GM10248 (cell line): Measurements from ENCODE around the gene KCNJ5.

ENCODE experiments used
- CTCF ChIA-PET: fragments of 300-600 bp; sonication (Branson Sonifier 250); formaldehyde crosslinking; extraction: SDS; loops from one replicate; lab custom pipeline; 2021; ENCODE audit warnings: antibody characterized with exemption; lab: Yijun Ruan, JAX
- POLR2A ChIA-PET: fragments of 350-650 bp; sonication (Branson Sonifier 250); formaldehyde crosslinking; extraction: SDS; loops from one replicate; lab custom pipeline; 2020; ENCODE audit warnings: antibody characterized with exemption; lab: Yijun Ruan, JAX
- DNase-seq: peaks from one replicate; pipeline ENCODE4 v3.0.0; 2012; ENCODE audit errors: extremely low spot score
- CTCF ChIP-seq: IDR thresholded peaks from 2 replicates; pipeline ENCODE4 v1.5.1; 2012; ENCODE audit warnings: mild to moderate bottlenecking, low read depth; ENCODE audit errors: extremely low read depth, missing control alignments, control extremely low read depth

The KCNJ5 gene

GRCh38 chr11:128890543-128891368 lies at the start of gene KCNJ5:
KCNJ5 (plus strand) TSS chr11:128891356; CDS start chr11:128911274, 19,918 bp downstream.
- no peak for TF ChIP-seq CTCF
- ChIA-PET CTCF (interaction anchor here (1.1 to 7.8 kb wide), 4 partner anchors 30 to 66 kb away, joined by 5 to 89 read pairs (median 11); no protein-coding TSS in a partner anchor), POLR2A (no interaction called here)
- no peak for DNase-seq

- POLR2A ChIA-PET, result no interaction called here
- no peak for DNase-seq
- no peak for TF ChIP-seq CTCF
- CTCF ChIA-PET, result interaction anchor here (0.9 to 4.8 kb wide), 4 partner anchors 11 to 690 kb away, joined by 3 to 28 read pairs (median 4); no protein-coding TSS in a partner anchor
Measured at GRCh38 chr11:128841461-128842072, 49.6 kb upstream of the KCNJ5 start.

GRCh38 chr11:128843198-128843785 lies 47.9 kb upstream of the KCNJ5 start:
- ChIA-PET POLR2A (no interaction called here), CTCF (interaction anchor here (1.0 to 3.8 kb wide), 2 partner anchors 13 to 42 kb away, joined by 3 to 24 read pairs; no protein-coding TSS in a partner anchor)
- no peak for DNase-seq
- no peak for TF ChIP-seq CTCF

GRCh38 chr11:128845334-128845780 lies 45.8 kb upstream of the KCNJ5 start:
- DNase-seq, result no peak
- POLR2A ChIA-PET, result no interaction called here
- no peak for TF ChIP-seq CTCF
- CTCF ChIA-PET, result interaction anchor here (0.7 to 4.2 kb wide), 9 partner anchors 12 to 688 kb away, joined by 3 to 24 read pairs (median 4); no protein-coding TSS in a partner anchor

- CTCF ChIA-PET, result interaction anchor here (0.9 to 4.2 kb wide), 11 partner anchors 8 to 687 kb away, joined by 3 to 40 read pairs (median 3); no protein-coding TSS in a partner anchor
- TF ChIP-seq CTCF, result no peak
- POLR2A ChIA-PET, result no interaction called here
- DNase-seq, result no peak
Measured at GRCh38 chr11:128846985-128847384, 44.2 kb upstream of the KCNJ5 start.
